GM21717 (cell line): ENCODE data around the gene NOLC1.

Experiments used
- ATAC-seq: cut with Tn5 transposase; IDR thresholded peaks from one replicate; pipeline ENCODE4 v1.9.1; 2021; ENCODE audit warnings: mild to moderate bottlenecking, moderate library complexity; ENCODE audit not compliant: unreplicated experiment

NOLC1 gene

GRCh38 chr10:102151774-102152544 lies at the start of gene NOLC1:
Gene NOLC1 (plus strand): TSS chr10:102152389. CDS start chr10:102152411, 22 bp downstream.
- ATAC-seq = peak; percentile 78

GRCh38 chr10:102102421-102102820 lies 49.8 kb upstream of the NOLC1 start:
- no peak for ATAC-seq

DNA sequence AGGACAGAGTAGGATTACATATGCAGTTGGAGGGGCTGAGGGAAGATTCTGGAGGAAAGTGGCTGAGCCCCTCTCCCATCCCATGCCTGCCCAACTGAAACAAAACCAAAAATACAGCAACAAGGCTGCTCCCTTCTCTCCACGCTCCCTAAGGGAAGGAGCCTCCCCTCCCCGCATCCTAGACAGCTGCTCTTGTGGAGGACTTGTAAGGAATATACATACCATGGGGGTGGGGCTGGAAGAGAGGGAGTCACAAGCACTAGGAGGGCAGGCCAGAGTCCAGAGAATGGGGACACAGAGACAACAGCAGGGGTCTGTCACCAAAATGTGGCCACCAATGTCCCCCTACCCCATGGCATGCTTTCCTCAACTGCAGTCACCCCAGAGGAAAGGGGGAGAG lies 45.2 kb upstream of the NOLC1 start:
- ATAC-seq = no peak

DNA sequence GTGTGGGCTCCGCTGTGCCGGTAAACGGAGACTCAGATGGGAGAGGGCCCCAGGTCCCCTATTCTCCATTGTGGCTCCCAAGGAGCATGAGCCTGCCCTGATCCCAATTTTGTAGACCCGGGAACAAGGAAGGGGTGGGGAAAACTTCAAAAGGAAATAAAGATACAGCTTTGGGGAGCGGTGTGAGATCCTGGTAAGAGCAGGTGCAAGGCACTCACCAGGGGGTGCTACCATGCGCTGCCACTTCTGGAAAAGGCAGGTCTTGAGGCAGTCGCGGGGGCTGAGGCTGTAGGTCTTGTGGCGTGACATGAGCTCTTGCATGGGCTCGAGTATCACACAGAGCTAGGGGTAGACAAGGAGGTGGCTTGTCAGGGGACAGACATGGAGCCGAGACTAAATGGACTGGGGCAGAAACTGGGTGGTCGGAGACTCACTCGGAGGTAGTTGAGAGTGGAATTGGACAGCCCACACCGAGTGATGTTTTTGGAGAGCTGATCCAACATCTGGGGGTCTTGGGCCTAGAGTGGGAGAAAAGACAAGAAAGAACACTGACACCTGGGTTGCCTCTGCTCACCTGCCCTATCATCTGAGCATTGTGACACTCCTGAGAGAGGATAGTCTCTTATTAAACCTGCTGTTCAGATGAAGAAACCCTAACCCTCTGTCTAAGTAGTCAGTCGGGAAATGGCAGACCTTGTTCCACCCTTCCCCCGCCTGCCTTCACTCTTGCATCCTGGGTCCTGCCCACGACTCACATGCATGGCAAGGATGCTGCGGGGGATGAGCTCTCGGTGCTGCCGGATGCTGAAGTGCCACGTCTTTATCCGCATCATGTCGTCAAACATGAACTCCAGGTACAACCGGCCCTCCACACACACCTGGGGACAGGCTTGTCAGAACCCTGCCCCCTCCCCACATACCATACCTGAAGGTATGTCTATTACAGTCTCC lies 42.7 kb upstream of the NOLC1 start:
- ATAC-seq = no peak

GRCh38 chr10:102111276-102111675 lies 40.9 kb upstream of the NOLC1 start:
- no peak for ATAC-seq

GRCh38 chr10:102112210-102112817 lies 39.9 kb upstream of the NOLC1 start:
- ATAC-seq = no peak

DNA sequence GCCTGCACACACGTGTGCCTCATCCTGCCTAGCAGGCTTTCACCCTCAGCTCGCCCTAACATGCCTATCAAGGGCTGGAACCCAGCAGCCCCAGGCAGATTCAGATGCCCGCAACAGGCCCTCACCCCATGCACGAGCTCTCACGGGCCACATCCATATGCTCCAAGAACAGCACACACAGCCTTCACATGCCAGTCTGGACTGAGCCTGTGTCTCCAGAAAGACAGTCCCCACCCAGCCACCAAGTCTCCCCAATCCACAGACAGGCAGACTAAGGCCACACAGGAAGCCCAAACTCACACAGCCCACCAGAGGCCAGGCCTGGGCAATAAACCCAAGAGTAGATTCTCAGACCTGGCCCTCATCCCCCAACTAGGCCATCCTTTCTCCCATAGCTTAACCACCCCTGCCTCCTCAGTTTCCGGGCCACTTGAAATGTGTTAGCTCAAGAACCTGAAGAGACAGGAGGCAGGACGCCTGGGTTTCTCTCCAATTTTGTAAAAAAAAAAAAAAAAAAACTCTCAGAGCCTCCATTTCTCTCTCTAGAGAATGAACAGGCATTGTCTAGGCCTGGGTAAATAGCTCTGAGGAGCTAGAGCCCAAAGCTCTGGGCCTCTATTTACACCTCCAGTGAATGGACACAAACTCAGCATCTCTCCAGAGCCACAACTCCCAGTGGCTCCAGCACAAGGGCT lies 38.8 kb upstream of the NOLC1 start:
- ATAC-seq = no peak

DNA sequence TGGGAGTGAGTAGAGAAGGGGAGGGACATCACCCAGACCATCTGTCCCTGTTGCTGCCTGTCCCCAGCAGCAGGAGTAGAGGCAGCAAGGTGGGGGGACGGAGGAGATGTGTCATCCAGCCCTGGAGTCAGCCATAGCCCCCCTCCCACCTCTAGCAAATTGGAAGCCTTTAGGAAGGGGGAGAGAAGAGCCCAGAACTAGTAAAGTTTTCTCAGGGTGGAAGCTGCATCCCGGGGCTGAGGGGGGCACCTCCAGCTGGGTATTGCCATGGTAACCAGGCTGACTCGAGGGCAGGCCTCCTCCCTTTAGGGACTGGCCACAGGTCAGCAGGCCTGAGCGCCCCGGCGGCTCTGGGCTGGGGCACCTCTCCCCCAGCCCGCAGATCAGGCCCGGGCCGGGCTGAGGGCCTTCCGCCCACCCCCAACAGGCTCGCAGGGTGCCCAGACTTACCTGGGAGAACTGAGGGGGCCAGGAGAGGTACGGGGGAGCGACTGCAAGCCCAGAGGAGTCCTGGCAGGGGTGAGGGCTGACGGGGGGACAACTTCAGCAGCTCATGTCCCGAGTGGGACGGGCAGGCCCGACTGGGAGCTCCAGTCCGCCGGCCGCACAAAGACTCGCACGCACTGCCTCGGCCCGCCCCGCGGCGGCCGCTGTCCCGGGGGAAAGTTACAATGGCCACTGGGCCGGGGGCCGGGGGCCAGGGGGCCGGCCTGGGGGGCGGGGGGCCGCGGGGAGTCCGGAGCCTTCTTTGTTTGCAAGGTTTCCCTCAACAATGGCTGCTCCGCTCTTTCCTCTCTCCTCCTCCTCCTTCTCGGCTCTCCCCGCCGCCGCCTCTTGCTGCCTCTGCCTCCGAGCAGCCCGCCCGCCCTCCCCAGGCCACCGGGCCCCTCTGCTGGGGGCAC lies 38.0 kb upstream of the NOLC1 start:
- no peak for ATAC-seq

GRCh38 chr10:102114861-102115618 lies 37.1 kb upstream of the NOLC1 start:
- ATAC-seq = peak; percentile 60

DNA sequence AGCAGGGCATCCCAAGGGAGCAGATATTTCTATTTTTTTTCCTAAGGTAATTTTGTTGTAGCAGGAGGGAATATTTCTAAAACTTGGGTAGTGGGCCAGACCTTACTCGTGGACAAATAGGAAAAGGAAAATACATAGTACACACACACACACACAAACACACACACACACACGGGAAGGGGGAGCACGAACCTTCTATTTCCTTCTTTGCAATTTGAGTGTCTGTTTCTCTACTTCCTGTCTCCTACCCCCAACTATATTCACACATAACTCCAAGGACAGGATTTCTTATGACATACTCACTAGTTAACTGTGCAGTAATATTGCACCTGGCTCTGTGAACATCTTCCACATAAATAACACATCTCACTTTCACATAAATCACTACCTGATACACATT lies 36.4 kb upstream of the NOLC1 start:
- no peak for ATAC-seq

DNA sequence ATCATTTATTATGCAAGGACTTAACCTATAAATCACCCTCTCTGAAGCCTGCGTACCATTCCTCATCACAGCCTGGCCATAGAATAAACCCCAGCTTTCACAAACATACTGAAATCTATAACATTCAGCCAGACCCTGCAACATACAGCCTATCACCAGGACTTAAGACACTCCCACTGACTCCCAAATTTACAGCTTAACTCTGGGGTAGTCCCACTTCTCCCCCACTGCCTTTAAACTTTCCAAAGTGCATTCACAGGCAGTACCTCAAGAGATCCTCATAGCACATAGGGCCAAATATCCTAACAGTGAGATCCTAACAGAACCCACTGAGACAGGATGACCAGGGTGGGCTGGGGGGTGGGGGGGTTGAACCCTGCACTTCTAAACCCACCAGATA lies 35.5 kb upstream of the NOLC1 start:
- ATAC-seq = no peak

GRCh38 chr10:102117391-102118159 lies 34.6 kb upstream of the NOLC1 start:
- no peak for ATAC-seq

DNA sequence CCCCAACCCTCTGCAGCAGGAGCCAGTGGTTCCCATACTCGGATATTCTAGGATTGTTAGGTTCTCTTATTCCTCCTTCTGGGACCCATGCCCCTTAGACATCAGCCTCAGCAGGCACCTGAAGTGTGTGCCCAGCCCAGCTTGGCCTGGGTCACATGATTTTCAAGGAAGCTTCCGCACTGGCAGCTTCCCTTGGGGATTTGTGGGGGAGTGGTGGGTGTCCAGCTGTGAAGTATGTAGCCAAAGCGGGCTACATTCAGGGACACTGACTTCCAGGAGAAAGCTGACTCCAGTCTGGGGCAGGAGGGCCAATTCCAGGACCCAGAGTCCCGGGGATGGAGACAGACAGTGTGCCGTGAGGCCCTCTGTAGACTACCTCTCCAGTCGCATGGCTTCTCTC lies 33.3 kb upstream of the NOLC1 start:
- ATAC-seq = no peak

DNA sequence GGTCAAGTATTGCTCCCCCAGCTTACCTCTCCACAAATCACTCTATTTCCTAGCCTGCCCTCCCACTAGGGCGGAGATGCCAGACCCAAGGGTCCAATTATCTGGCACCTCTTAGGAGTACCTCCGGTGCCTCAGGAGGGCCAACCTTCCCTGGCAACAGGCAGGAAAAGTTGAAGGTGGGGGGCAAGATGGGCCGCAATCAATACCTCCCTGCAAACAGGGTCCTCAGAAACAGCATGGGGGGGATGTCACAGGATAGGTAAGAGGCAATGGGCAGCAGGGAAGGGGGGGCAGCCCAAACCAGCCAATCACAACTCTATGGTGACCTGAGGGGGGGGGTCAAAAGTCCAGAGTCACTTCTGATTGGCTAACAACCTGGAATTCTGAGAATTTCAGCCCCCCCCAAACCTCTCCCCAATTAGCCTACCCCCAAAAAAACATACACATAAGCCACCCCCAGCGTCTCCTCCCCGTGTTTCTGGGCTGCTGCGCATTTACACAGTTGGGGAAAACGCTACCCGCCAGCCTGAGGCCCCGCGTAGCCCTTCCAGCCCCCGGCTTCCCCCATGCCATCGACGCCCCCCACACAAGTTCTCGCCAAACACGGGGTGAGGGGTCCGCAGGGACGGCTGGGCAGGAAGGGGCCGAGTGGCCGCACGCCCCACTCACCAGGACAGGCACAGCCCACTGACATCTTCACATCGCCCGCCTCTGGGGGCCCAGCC lies 32.6 kb upstream of the NOLC1 start:
- ATAC-seq = no peak

DNA sequence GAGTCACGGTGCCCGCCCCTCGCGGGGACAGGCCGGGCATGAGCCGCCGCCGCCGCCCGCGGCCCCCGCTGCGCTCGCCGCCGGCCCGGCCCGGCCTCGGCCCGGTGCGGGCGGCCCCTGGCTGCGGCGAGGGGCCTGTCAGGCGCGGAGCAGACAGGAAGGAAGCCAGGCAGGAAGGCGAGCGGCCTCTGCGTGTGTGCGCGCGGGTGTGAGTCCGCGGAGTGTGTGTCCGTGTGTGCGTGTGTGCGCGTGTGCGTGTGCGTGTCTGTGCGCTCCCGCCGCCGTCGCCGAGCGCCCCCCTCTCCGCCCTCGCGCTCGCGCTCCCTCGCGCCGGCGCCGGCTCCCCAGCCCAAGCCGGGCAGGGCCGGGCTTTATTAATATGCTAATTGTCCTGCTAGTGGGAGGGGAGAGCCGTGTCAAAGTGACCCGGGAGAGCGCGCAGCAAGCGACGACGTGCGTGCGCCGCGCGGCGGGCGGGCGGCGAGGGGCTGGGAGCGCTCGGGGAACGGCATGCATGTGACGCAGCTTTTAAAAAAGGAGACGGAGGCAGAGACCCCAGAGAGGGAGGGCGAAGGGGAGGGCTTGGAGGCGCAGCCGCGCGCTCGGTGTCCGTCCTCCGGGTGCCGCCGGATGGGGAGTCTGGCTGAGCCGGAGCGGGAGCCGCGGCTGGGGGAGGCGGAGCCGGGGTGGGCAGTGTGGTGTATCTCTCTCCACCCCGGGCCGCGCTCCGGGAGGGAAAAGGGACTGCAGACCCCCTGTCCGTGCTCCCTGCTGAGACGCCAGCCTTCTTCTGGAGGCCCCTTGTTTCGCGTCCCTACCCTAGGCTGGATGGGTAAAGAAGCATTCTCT lies 31.8 kb upstream of the NOLC1 start, which contains the start of gene LDB1:
TSS of gene LDB1 (minus strand) at position 227 of the 849 bp plus-strand sequence. CDS start 258 bp downstream, outside the sequence.
- ATAC-seq = peak; percentile 51

- no peak for ATAC-seq
These were observed 31.0 kb upstream of the NOLC1 start for GRCh38 chr10:102120991-102121738.
